NT2/D1 (cell line): ENCODE results near the gene KCNK7.
A peak's percentile ranks its signal among the peaks of the same experiment; 100 is the strongest.
"Not testable (repeated sequence)": the region's sequence is repeated elsewhere in the genome, so short reads cannot be mapped to it uniquely, and the experiment has no call there.

Experiments
- DNase-seq: peaks from one replicate; pipeline ENCODE4 v3.0.0-alpha.2; 2011; ENCODE audit warnings: low read depth, low spot score
- H3K27me3 ChIP-seq: 2 replicates; pipeline ENCODE4 v1.6.0; 2011; ENCODE audit warnings: mild to moderate bottlenecking; ENCODE audit not compliant: insufficient read length, insufficient read depth
- H3K36me3 ChIP-seq: 2 replicates; pipeline ENCODE4 v1.6.1; 2011; ENCODE audit warnings: mild to moderate bottlenecking, low read length, mixed read lengths; ENCODE audit not compliant: insufficient read depth, insufficient read length
- H3K4me1 ChIP-seq: 2 replicates; pipeline ENCODE4 v1.5.1; 2011; ENCODE audit not compliant: insufficient read depth, insufficient read length
- H3K4me3 ChIP-seq: 2 replicates; pipeline ENCODE4 v1.5.1; 2011; ENCODE audit warnings: low read depth; ENCODE audit not compliant: insufficient read length
- H3K9ac ChIP-seq: 2 replicates; pipeline ENCODE4 v1.6.0; 2011; ENCODE audit warnings: low read depth; ENCODE audit not compliant: insufficient read length
- H3K9me3 ChIP-seq: 2 replicates; pipeline ENCODE4 v1.5.1; 2011; ENCODE audit warnings: mild to moderate bottlenecking, low read length; ENCODE audit not compliant: insufficient read depth
- SUZ12 ChIP-seq: IDR thresholded peaks from 2 replicates; pipeline ENCODE4 v1.6.1; 2011; ENCODE audit not compliant: insufficient read length, insufficient read depth; ENCODE audit errors: extremely low read depth
- YY1 ChIP-seq: IDR thresholded peaks from 2 replicates; pipeline ENCODE4 v1.6.1; 2011; ENCODE audit not compliant: insufficient read length, insufficient read depth
- ZNF274 ChIP-seq: IDR thresholded peaks from 2 replicates; pipeline ENCODE4 v1.6.1; 2011; ENCODE audit warnings: mild to moderate bottlenecking, low read depth, low read length

The KCNK7 gene

GRCh38 chr11:65569164-65569972 is 26.2 kb downstream of the KCNK7 start:
- DNase-seq, result no peak
- peaks cover 13% of the 10 kb centered on the region for H3K4me1 ChIP-seq

GRCh38 chr11:65565624-65566453 is 29.8 kb downstream of the KCNK7 start:
- Histone ChIP-seq H3K9me3 (no peaks in the 10 kb centered on the region), H3K36me3 (peaks cover 4% of the 10 kb centered on the region), H3K9ac (peak overlapping the region; percentile 17), H3K4me1 (peaks cover 10% of the 10 kb centered on the region), H3K27me3 (no peaks in the 10 kb centered on the region), H3K4me3 (no peak overlapping the region)
- TF ChIP-seq ZNF274 (no peak), YY1 (no peak), SUZ12 (no peak)
- DNase-seq, result no peak

More at GRCh38 chr11:65569164-65569972, 26.2 kb downstream of the KCNK7 start:
- Histone ChIP-seq H3K36me3 (peaks cover 24% of the 10 kb centered on the region), H3K9me3 (no peaks in the 10 kb centered on the region), H3K9ac (peak overlapping the region; percentile 99), H3K4me3 (peak overlapping the region; percentile 99), H3K27me3 (no peaks in the 10 kb centered on the region)
- TF ChIP-seq SUZ12, result no peak
- TF ChIP-seq YY1, result no peak

GRCh38 chr11:65564879-65565559 is 30.6 kb downstream of the KCNK7 start:
- not testable (repeated sequence) for DNase-seq, H3K27me3 ChIP-seq, H3K9me3 ChIP-seq, H3K36me3 ChIP-seq, H3K9ac ChIP-seq, H3K4me3 ChIP-seq
- peaks cover 17% of the 10 kb centered on the region for H3K4me1 ChIP-seq

- DNase-seq, result no peak
- TF ChIP-seq YY1, result no peak
- H3K27me3 ChIP-seq, result no peaks in the 10 kb centered on the region
- H3K4me3 ChIP-seq, result no peak overlapping the region
- no peak overlapping the region for H3K9ac ChIP-seq
- no peaks in the 10 kb centered on the region for H3K9me3 ChIP-seq
- H3K36me3 ChIP-seq, result peaks cover 4% of the 10 kb centered on the region
- H3K4me1 ChIP-seq, result peaks cover 28% of the 10 kb centered on the region
These were observed 32.0 kb downstream of the KCNK7 start for GRCh38 chr11:65563601-65564000.

GRCh38 chr11:65562788-65563187 is 32.8 kb downstream of the KCNK7 start:
- H3K36me3 ChIP-seq, result peaks cover 4% of the 10 kb centered on the region
- no peak overlapping the region for H3K9ac ChIP-seq
- no peaks in the 10 kb centered on the region for H3K9me3 ChIP-seq
- H3K4me1 ChIP-seq, result peaks cover 29% of the 10 kb centered on the region
- H3K4me3 ChIP-seq, result no peak overlapping the region
- no peak for TF ChIP-seq SUZ12
- no peak for TF ChIP-seq YY1
- TF ChIP-seq ZNF274, result no peak
- H3K27me3 ChIP-seq, result no peaks in the 10 kb centered on the region
- no peak for DNase-seq

GRCh38 chr11:65562020-65562419 is 33.6 kb downstream of the KCNK7 start:
- peaks cover 4% of the 10 kb centered on the region for H3K36me3 ChIP-seq
- H3K9ac ChIP-seq, result no peak overlapping the region
- peaks cover 29% of the 10 kb centered on the region for H3K4me1 ChIP-seq
- H3K27me3 ChIP-seq, result no peaks in the 10 kb centered on the region
- DNase-seq, result no peak
- H3K4me3 ChIP-seq, result no peak overlapping the region
- no peaks in the 10 kb centered on the region for H3K9me3 ChIP-seq
- TF ChIP-seq YY1 (no peak), ZNF274 (no peak), SUZ12 (no peak)
